ENCODE results near the gene CDH13.

GRCh38 chr16:82953517-82953916, 326.7 kb downstream of the CDH13 start:
- TF ChIP-seq CTCF (IDR thresholded peaks at IDR 0.05) (no peak), POLR2A (IDR thresholded peaks at IDR 0.05) (no peak), EP300 (IDR thresholded peaks at IDR 0.05) (no peak)
